ENCODE results near the gene UGT1A9. TPM values are rescaled to one million over a fixed set of nuclear protein-coding genes. Genes with fewer than 3 reads are reported as not detected.

The UGT1A9 gene
- polyA plus RNA-seq, 1 of the 3 experiments (the other 2 are of a cell fraction): not detected

- CTCF ChIA-PET: interaction anchor here (0.9 kb wide), 1 partner anchor 16 kb away, joined by 3 read pairs; no protein-coding TSS in a partner anchor
These were observed 131.7 kb downstream of the UGT1A9 start for GRCh38 chr2:233803292-233803911.

More at GRCh38 chr2:233803292-233803911, 131.7 kb downstream of the UGT1A9 start:
- no peak overlapping the region for H3K4me3 ChIP-seq (ENCODE audit: low read depth in 2 of 2, low read length in 1 of 2)
- no peaks in the 10 kb centered on the region for H3F3A ChIP-seq (replicated peaks; ENCODE audit: insufficient read depth)
- POLR2A ChIA-PET: no interaction called here
- H3K27me3 ChIP-seq (ENCODE audit: insufficient read depth): no peaks in the 10 kb centered on the region
- no peaks in the 10 kb centered on the region; the same call in 1 of the 2 replicates for H3K9me3 ChIP-seq
- 10% methylated on average over 1 of the region's 2 CpGs for WGBS (ENCODE audit: low lambda C conversion rate)
- H3K79me2 ChIP-seq (ENCODE audit: insufficient read depth): no peaks in the 10 kb centered on the region
- no peak for DNase-seq
- no peaks in the 10 kb centered on the region for H3K9me2 ChIP-seq
- no peak overlapping the region for H3K9ac ChIP-seq
- H3K4me1 ChIP-seq (ENCODE audit: control insufficient read depth in 1 of 2, insufficient read depth in 2 of 2, low read depth in 1 of 2, low read length in 1 of 2): no peaks in the 10 kb centered on the region
- H2AFZ ChIP-seq (ENCODE audit: low read depth): no peak overlapping the region
- H3K36me3 ChIP-seq (replicated peaks in 1 of 2; ENCODE audit: control insufficient read depth in 1 of 2, insufficient read depth in 2 of 2, low read length in 1 of 2): no peaks in the 10 kb centered on the region
- no peak overlapping the region for H3K27ac ChIP-seq (ENCODE audit: low read depth in 2 of 2, low read length in 1 of 2)
- TF ChIP-seq RXRA (IDR thresholded peaks at IDR 0.05; ENCODE audit: borderline replicate concordance, low read depth): no peak
- no peak for TF ChIP-seq CHD2 (IDR thresholded peaks at IDR 0.05; ENCODE audit: low read length, partially characterized antibody)
- TF ChIP-seq EZH2phosphoT487 (IDR thresholded peaks at IDR 0.05; ENCODE audit: borderline replicate concordance, low read depth): no peak
- TF ChIP-seq RCOR1 (IDR thresholded peaks at IDR 0.05; ENCODE audit: low read length): no peak
- no peak for TF ChIP-seq POLR2AphosphoS5 (IDR thresholded peaks at IDR 0.05; ENCODE audit: low read depth, low read length)
- no peak for TF ChIP-seq JUND (IDR thresholded peaks at IDR 0.05)
- TF ChIP-seq USF2 (IDR thresholded peaks at IDR 0.05; ENCODE audit: borderline replicate concordance, low read depth, low read length): no peak
- TF ChIP-seq NFIC (IDR thresholded peaks at IDR 0.05; ENCODE audit: borderline replicate concordance): no peak
- TF ChIP-seq MEF2A (IDR thresholded peaks at IDR 0.05; ENCODE audit: borderline replicate concordance, low read depth): no peak
- TF ChIP-seq ZBTB33 (IDR thresholded peaks at IDR 0.05; ENCODE audit: borderline replicate concordance, low read depth): no peak
- TF ChIP-seq USF1 (IDR thresholded peaks at IDR 0.05; ENCODE audit: borderline replicate concordance, low read depth): no peak
- TF ChIP-seq TEAD4 (IDR thresholded peaks at IDR 0.05; ENCODE audit: borderline replicate concordance, insufficient read depth): no peak
- no peak for TF ChIP-seq ELF1 (IDR thresholded peaks at IDR 0.05)
- no peak for TF ChIP-seq SIN3A (IDR thresholded peaks at IDR 0.05; ENCODE audit: borderline replicate concordance, low read depth, low read length)
- no peak for TF ChIP-seq SMC3 (IDR thresholded peaks at IDR 0.05; ENCODE audit: low read depth, low read length)
- no peak for TF ChIP-seq FOSL2 (IDR thresholded peaks at IDR 0.05; ENCODE audit: borderline replicate concordance, low read depth)
- TF ChIP-seq GATA2 (CRISPR knock-in tag; IDR thresholded peaks at IDR 0.05): no peak
- TF ChIP-seq IRF3 (IDR thresholded peaks at IDR 0.05; ENCODE audit: low read depth, low read length): no peak
- no peak for TF ChIP-seq REST (IDR thresholded peaks at IDR 0.05; ENCODE audit: low read depth, low read length)
- TF ChIP-seq MAX (IDR thresholded peaks at IDR 0.05; ENCODE audit: low read depth): no peak
- no peaks in the 10 kb centered on the region for H4K20me1 ChIP-seq (ENCODE audit: insufficient read depth)
- no peak overlapping the region for H3K4me2 ChIP-seq
